Stomach (tissue), 9 donors: Measurements from ENCODE around the gene LIMS2. TPM values are rescaled to one million over a fixed set of nuclear protein-coding genes. Genes with fewer than 3 reads are reported as not detected.

Experiments used
- DNase-seq, 2 donors: peaks; one replicate each; pipeline versions ENCODE4 v3.0.0 to v3.0.0-alpha.2; 2013 to 2019
- H3K27ac ChIP-seq, 5 donors: fragments of 200-600 bp in 4 of 5; sonication (generic) in 4 of 5; one replicate each; pipeline ENCODE4 v1.5.1; 2013 to 2019; ENCODE audit warnings: mild to moderate bottlenecking in 1 of 5, moderate library complexity in 1 of 5
- H3K27me3 ChIP-seq, 3 donors: fragments of 200-600 bp; sonication (generic); one replicate each; pipeline ENCODE4 v1.5.1; 2017 to 2019; ENCODE audit warnings: mixed run types in 1 of 3
- H3K36me3 ChIP-seq, 4 donors: fragments of 200-600 bp; sonication (generic); 1 replicate in 3 of 4; 2 replicates in 1 of 4; pipeline ENCODE4 v1.5.1; 2016 to 2019
- H3K4me1 ChIP-seq, 4 donors: fragments of 200-600 bp; sonication (generic); one replicate each; pipeline ENCODE4 v1.5.1; 2016 to 2019
- H3K4me3 ChIP-seq, 4 donors: fragments of 200-600 bp; sonication (generic) in 3 of 4; one replicate each; pipeline ENCODE4 v1.5.1; 2016 to 2019; ENCODE audit warnings: mild to moderate bottlenecking in 1 of 4
- H3K9me3 ChIP-seq, 4 donors: fragments of 200-600 bp; sonication (generic); one replicate each; pipeline ENCODE4 v1.5.1; 2016 to 2019
- CTCF ChIP-seq, 7 experiments: fragments of 450-650 bp in 4 of 7; fragments of 200-600 bp in 3 of 7; sonication (generic) in 3 of 7; IDR thresholded peaks; one replicate each; pipeline ENCODE4 v1.5.1; 2016 to 2019; ENCODE audit warnings: antibody characterized with exemption in 7 of 7, control low read depth in 2 of 7, mild to moderate bottlenecking in 1 of 7
- EP300 ChIP-seq: sonication (generic); formaldehyde crosslinking; IDR thresholded peaks from one replicate; pipeline ENCODE4 v1.6.1; 2017; ENCODE audit warnings: antibody characterized with exemption
- POLR2A ChIP-seq, 4 donors: fragments of 450-650 bp; IDR thresholded peaks; one replicate each; pipeline ENCODE4 v1.6.1; 2016; ENCODE audit warnings: antibody characterized with exemption in 4 of 4, control low read depth in 2 of 4, mild to moderate bottlenecking in 1 of 4, moderate library complexity in 1 of 4
- POLR2AphosphoS5 ChIP-seq, 3 donors: sonication (generic); formaldehyde crosslinking; IDR thresholded peaks; one replicate each; pipeline ENCODE4 v1.6.1; 2016; ENCODE audit warnings: antibody characterized with exemption in 3 of 3
- WGBS, 5 donors: extraction: QIAGEN DNeasy Blood & Tissue Kit in 3 of 5; methylation state at CpG; one replicate each; pipeline versions ENCODE4 v1.1.5 to v1.1.7; 2013 to 2018; 5-methylcytosine and 5-hydroxymethylcytosine counted together
- intact Hi-C: fragments of 100-400 bp; cut with DNase I; formaldehyde crosslinking; loops from one replicate; pipeline ENCODE4 v1.15.1; 2023; ENCODE audit warnings: low total_unique reads
- polyA plus RNA-seq, 3 donors: library from polyadenylated mRNA; stranded (reverse); fragments of 200-250 nt; gene quantifications; one replicate each; pipeline ENCODE4 v1.2.3, GENCODE V29; 2013
- total RNA-seq, 5 donors: library from RNA; depleted of rRNA; stranded (reverse); fragments of >200 nt; gene quantifications; one replicate each; pipeline versions ENCODE4 v1.1.0 to v1.2.3, GENCODE V29; 2014 to 2016
- donor health status: healthy with polysubstance abuse.
- donor health status: Bipolar disorder and iron deficiency.
- donor health status: healthy.

The LIMS2 gene
- total and polyA plus RNA-seq, 8 donors, result 30.3 to 94.1 (median 59.5) TPM

GRCh38 chr2:127676906-127677305 lies 1.6 kb upstream of the LIMS2 start:
- H3K27me3 ChIP-seq, result peaks cover 0 to 52% (median 28%) of the 10 kb centered on the region in 3 donors
- WGBS, 5 donors, result 67 to 87% (median 82%) methylated on average over 1 to 2 of the region's 2 CpGs
- H3K4me3 ChIP-seq, result no peak overlapping the region
- TF ChIP-seq EP300 (no peak), POLR2A (IDR thresholded peaks at IDR 0.05) (no peak), CTCF (IDR thresholded peaks at IDR 0.05) (no peak), POLR2AphosphoS5 (IDR thresholded peaks at IDR 0.05) (no peak)
- H3K4me1 ChIP-seq, result peaks cover 20 to 66% (median 38%) of the 10 kb centered on the region in 4 donors
- H3K9me3 ChIP-seq, result no peaks in the 10 kb centered on the region
- peak in 1 of 2 donors; percentile 8 for DNase-seq
- intact Hi-C loops, result no loop called here
- peak overlapping the region in 1 of 5 donors; percentile 94 for H3K27ac ChIP-seq
- no peaks in the 10 kb centered on the region for H3K36me3 ChIP-seq

GRCh38 chr2:127674241-127675209 lies 805 bp downstream of the LIMS2 start:
- 1 to 21% (median 5%) methylated on average over 4 to 72 of the region's 72 CpGs for WGBS, 5 donors
- intact Hi-C loops, result no loop called here
- Histone ChIP-seq H3K27me3 (peaks cover 0 to 58% (median 28%) of the 10 kb centered on the region in 3 donors), H3K9me3 (no peaks in the 10 kb centered on the region), H3K27ac (peak overlapping the region; percentile 47 to 94 (median 86)), H3K4me3 (peak overlapping the region; percentile 65 to 82 (median 78)), H3K4me1 (peaks cover 14 to 60% (median 35%) of the 10 kb centered on the region in 4 donors), H3K36me3 (no peaks in the 10 kb centered on the region)
- TF ChIP-seq CTCF (IDR thresholded peaks at IDR 0.05), result no peak
- no peak for TF ChIP-seq EP300
- no peak for TF ChIP-seq POLR2AphosphoS5 (IDR thresholded peaks at IDR 0.05)
- no peak for TF ChIP-seq POLR2A (IDR thresholded peaks at IDR 0.05)
- peak; percentile 25 to 70 for DNase-seq

- H3K9me3 ChIP-seq, result no peaks in the 10 kb centered on the region
- DNase-seq, result peak in 1 of 2 donors; percentile 20
- peak overlapping the region; percentile 47 to 94 (median 86) for H3K27ac ChIP-seq
- TF ChIP-seq CTCF (IDR thresholded peaks at IDR 0.05) (no peak), EP300 (no peak), POLR2AphosphoS5 (IDR thresholded peaks at IDR 0.05) (no peak), POLR2A (IDR thresholded peaks at IDR 0.05) (no peak)
- intact Hi-C loops, result no loop called here
- peaks cover 0 to 58% (median 28%) of the 10 kb centered on the region in 3 donors for H3K27me3 ChIP-seq
- no peaks in the 10 kb centered on the region for H3K36me3 ChIP-seq
- H3K4me3 ChIP-seq, result peak overlapping the region; percentile 65 to 82 (median 78)
- WGBS, 5 donors, result 67 to 78% (median 74%) methylated on average over 17 of the region's 17 CpGs
- H3K4me1 ChIP-seq, result peaks cover 14 to 68% (median 39%) of the 10 kb centered on the region in 4 donors
Measured at GRCh38 chr2:127673291-127674069, 1.9 kb downstream of the LIMS2 start.
